NB4 (cell line): ENCODE data around the gene WFDC5.

Source experiments
- DNase-seq: peaks from one replicate; pipeline ENCODE4 v3.0.0; 2010; ENCODE audit warnings: low read depth
- H3K4me3 ChIP-seq: one replicate; pipeline ENCODE4 v1.5.1; 2011; ENCODE audit warnings: mild to moderate bottlenecking, low read depth, low read length, moderate library complexity
- MYC ChIP-seq: IDR thresholded peaks from 2 replicates; pipeline ENCODE4 v1.6.1; 2011; ENCODE audit warnings: low read depth, low read length
- POLR2A ChIP-seq: IDR thresholded peaks from 2 replicates; pipeline ENCODE4 v1.6.1; 2011; ENCODE audit warnings: mild to moderate bottlenecking; ENCODE audit not compliant: insufficient read length; ENCODE audit errors: extremely low read depth
- TF ChIP-seq, protein P1 (sequence below): IDR thresholded peaks from 2 replicates; pipeline ENCODE4 v1.6.1; 2011; ENCODE audit warnings: low read depth, low read length
- TF ChIP-seq, protein P2 (sequence below): IDR thresholded peaks from one replicate; pipeline ENCODE4 v1.5.1; 2012; ENCODE audit warnings: low read depth, low read length

Gene WFDC5

DNA sequence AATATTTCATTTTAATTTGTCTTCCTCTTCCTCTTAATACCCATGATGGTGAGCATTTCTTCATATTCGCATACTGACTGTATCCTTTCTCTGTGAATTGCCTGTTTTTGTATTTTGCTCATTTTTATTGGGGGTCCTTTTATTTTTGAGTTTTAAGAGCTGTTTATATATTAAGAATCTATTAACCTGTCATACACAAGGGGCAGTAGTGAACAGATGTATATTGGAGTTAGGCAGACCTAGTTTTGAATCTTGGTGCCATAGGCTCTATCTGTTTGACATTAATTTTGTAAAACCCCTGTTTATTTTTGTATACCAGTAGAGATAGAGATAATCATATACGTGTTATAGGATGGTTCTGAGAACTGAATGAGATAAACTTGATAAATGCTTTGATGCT lies 3.1 kb upstream of the WFDC5 start:
- DNase-seq: no peak
- TF ChIP-seq, protein P1, sequence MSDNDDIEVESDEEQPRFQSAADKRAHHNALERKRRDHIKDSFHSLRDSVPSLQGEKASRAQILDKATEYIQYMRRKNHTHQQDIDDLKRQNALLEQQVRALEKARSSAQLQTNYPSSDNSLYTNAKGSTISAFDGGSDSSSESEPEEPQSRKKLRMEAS: no peak
- TF ChIP-seq, protein P2, sequence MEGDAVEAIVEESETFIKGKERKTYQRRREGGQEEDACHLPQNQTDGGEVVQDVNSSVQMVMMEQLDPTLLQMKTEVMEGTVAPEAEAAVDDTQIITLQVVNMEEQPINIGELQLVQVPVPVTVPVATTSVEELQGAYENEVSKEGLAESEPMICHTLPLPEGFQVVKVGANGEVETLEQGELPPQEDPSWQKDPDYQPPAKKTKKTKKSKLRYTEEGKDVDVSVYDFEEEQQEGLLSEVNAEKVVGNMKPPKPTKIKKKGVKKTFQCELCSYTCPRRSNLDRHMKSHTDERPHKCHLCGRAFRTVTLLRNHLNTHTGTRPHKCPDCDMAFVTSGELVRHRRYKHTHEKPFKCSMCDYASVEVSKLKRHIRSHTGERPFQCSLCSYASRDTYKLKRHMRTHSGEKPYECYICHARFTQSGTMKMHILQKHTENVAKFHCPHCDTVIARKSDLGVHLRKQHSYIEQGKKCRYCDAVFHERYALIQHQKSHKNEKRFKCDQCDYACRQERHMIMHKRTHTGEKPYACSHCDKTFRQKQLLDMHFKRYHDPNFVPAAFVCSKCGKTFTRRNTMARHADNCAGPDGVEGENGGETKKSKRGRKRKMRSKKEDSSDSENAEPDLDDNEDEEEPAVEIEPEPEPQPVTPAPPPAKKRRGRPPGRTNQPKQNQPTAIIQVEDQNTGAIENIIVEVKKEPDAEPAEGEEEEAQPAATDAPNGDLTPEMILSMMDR: no peak
- TF ChIP-seq POLR2A (no peak), MYC (no peak)
- no peak overlapping the region for H3K4me3 ChIP-seq

DNA sequence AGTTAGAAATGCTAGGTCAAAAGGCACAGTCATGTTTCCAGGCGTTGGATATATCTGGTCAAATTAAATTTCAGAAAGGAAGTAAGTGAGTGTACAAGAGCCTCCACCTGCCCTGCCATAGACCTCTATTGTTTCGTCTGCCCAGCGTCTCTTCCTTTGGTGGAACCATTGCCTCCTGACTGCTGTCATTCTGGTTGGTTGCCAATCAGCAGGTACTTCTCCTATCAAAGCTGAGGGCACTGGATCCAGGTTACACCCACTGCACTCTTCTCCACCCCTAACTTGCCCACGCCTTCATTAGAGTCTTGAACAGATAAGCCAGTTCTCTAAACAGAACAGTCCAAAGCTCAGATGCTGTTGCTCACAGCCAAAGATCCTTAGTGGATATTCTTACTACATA lies 2.6 kb upstream of the WFDC5 start:
- TF ChIP-seq, protein P1: no peak
- TF ChIP-seq MYC: no peak
- TF ChIP-seq POLR2A: no peak
- TF ChIP-seq, protein P2: no peak
- DNase-seq: no peak
- H3K4me3 ChIP-seq: no peak overlapping the region

DNA sequence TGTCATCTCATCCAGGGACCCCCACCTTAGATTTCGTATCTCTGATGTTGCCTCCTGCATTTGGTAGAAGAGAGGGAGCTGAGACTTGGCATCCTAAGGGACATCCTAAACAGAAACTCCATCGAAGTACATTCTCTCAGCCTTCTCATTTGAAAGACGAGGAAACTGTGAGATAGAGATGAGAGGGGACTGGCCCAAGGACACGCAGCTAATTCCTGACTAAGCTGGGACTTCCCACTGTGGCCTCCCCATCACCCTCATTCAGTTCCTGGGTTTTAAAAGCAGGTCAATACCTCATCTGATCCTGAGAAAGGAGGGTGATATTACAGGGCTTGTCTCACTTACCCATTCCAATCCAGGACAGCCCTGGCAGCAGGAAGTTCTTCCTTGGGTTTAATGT lies 855 bp upstream of the WFDC5 start:
- no peak for DNase-seq
- H3K4me3 ChIP-seq: no peak overlapping the region
- TF ChIP-seq POLR2A: no peak
- TF ChIP-seq, protein P2: no peak
- TF ChIP-seq MYC: no peak
- TF ChIP-seq, protein P1: no peak

DNA sequence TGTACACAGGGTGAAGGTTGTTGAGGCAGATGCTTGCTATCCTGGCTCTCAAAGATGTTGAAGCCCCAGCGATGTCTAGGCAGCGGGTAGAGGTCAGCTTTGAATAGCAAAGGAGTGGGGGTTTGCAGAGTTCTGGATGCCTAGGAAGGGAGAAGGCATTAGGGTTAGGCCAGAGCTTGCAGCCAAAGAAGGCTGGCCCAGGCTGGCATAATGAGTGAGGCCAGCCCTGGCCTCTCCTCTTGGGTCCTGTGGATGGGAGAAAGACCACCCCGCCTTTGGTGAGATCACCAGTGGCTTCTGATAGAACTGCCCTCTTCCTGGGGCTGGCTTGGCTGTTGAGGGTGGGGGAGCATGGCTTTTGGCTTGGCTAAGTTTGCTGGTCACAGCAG lies 406 bp upstream of the WFDC5 start:
- TF ChIP-seq, protein P2: no peak
- TF ChIP-seq POLR2A: no peak
- TF ChIP-seq MYC: no peak
- DNase-seq: no peak

DNA sequence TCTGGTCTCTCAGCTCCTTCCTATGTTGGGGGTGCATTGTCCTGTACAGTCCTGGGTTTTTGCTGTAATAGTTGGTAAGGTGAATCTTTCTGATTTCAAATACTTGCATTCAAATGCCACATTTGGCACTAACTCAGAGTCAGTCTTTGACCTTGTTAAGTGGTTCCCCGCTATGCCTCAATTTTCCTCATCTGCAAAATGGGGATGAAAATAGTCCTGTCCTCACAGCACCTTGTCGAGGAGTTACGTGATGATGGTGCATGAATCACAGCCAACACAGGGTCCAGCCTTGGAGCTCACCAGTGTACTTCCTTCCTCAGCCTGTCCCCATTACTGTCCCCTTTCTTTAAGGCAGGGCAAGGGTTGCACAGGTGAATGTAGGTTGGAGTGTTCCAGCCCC lies 1.1 kb downstream of the WFDC5 start:
- no peak overlapping the region for H3K4me3 ChIP-seq
- TF ChIP-seq, protein P2: no peak
- TF ChIP-seq, protein P1: no peak
- TF ChIP-seq MYC: no peak
- no peak for TF ChIP-seq POLR2A
- no peak for DNase-seq

More for the DNA sequence above, 406 bp upstream of the WFDC5 start:
- H3K4me3 ChIP-seq: no peak overlapping the region

DNA sequence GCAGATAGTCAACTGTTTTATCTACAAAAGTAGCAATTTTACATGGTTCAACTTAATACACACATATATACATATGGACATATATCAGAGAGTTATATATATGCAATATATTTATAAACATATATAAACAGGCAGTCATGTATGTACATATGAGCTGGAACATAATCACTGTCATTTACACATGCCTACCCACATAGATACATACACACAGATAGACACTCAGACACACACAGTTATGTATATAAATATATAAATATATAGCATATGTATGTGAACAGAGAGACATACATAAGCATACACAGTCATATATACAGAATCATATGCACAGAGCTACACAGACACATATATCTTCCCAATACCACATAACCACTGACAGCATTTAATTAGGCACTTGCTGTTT lies 2.2 kb downstream of the WFDC5 start:
- TF ChIP-seq, protein P2: no peak
- no peak for TF ChIP-seq MYC
- TF ChIP-seq, protein P1: no peak
- TF ChIP-seq POLR2A: no peak
- no peak overlapping the region for H3K4me3 ChIP-seq
- DNase-seq: no peak
